ENCODE measurements around the gene USH2A. TPM values are rescaled to one million over a fixed set of nuclear protein-coding genes. Genes with fewer than 3 reads are reported as not detected.

USH2A gene
- total RNA-seq, 1 donor from 2014 or later, result not detected

DNA sequence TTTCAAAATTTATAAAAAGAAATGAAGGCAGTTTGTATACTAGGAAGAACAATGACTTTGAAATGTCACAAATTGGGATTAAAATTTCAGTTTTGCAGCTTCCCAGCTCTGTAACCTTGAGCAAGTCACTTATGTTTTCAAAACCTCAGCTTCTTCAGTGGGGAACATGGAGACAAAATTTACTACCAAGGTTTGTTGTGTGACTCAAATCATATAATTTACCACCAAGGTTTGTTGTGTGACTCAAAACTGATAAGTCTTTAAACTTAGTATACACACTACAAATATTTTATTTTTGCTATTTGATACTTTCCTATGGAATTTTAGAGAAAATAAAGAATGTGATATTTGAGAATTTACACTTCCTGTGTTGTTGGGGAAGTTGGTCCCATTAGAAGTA is 636.3 kb downstream of the USH2A start:
- Histone ChIP-seq H3K36me3 (no peaks in the 10 kb centered on the region), H3K27ac (no peak overlapping the region), H3K9me3 (no peaks in the 10 kb centered on the region), H3K27me3 (ENCODE audit: low read depth) (no peaks in the 10 kb centered on the region), H3K4me3 (no peak overlapping the region), H3K4me1 (no peaks in the 10 kb centered on the region)
- no peak for ATAC-seq
- intact Hi-C loops (cut with DNase I), result no loop called here
- DNase-seq, result no peak
- TF ChIP-seq, protein P1, sequence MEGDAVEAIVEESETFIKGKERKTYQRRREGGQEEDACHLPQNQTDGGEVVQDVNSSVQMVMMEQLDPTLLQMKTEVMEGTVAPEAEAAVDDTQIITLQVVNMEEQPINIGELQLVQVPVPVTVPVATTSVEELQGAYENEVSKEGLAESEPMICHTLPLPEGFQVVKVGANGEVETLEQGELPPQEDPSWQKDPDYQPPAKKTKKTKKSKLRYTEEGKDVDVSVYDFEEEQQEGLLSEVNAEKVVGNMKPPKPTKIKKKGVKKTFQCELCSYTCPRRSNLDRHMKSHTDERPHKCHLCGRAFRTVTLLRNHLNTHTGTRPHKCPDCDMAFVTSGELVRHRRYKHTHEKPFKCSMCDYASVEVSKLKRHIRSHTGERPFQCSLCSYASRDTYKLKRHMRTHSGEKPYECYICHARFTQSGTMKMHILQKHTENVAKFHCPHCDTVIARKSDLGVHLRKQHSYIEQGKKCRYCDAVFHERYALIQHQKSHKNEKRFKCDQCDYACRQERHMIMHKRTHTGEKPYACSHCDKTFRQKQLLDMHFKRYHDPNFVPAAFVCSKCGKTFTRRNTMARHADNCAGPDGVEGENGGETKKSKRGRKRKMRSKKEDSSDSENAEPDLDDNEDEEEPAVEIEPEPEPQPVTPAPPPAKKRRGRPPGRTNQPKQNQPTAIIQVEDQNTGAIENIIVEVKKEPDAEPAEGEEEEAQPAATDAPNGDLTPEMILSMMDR (IDR thresholded peaks at IDR 0.05), result no peak

DNA sequence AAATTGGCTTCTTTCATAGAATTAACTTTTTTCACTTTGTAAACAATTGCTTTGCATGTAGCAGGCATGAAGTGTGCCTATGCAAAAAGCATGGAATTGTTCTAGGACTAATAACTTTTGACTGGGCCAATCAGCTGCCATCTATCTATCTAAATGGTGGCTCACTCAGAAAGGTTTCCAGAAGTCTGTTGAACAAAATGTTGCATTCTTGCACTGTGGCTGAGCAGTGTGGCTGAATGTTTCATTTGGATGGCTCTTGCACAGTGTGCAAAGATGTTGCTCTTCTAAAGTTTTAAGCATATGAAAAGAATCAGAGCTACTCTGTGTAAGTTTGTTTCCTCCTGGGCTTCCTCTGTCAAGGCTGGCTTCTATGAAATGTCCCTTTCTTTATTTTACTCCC is 642.6 kb downstream of the USH2A start:
- Histone ChIP-seq H3K27ac (no peak overlapping the region), H3K4me1 (no peaks in the 10 kb centered on the region), H3K36me3 (no peaks in the 10 kb centered on the region), H3K27me3 (ENCODE audit: low read depth) (no peaks in the 10 kb centered on the region), H3K4me3 (no peak overlapping the region), H3K9me3 (no peaks in the 10 kb centered on the region)
- TF ChIP-seq, protein P1 (IDR thresholded peaks at IDR 0.05), result no peak
- DNase-seq, result no peak
- intact Hi-C loops (cut with DNase I), result no loop called here
- ATAC-seq, result no peak

DNA sequence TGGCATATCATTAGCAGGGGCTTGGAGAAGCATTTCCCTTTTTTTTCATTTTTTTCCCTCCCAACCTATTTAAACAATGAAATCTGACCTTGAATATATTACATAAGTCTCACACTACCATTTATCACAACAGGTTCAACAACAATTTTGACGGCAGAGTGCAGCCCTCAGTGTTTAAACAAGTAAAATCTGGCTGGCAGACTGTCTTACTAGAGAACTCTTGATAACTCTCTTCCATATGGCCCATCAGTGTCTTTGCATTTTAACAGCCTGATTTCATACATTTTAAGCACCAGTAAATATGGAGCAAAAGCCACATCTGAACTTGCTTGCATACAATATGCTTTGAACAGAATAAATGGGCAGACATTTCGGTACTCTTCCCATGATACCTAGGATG is 643.1 kb downstream of the USH2A start:
- H3K4me3 ChIP-seq, result no peak overlapping the region
- DNase-seq (no peak), ATAC-seq (no peak)
- no peaks in the 10 kb centered on the region for H3K27me3 ChIP-seq (ENCODE audit: low read depth)
- no peaks in the 10 kb centered on the region for H3K4me1 ChIP-seq
- TF ChIP-seq, protein P1 (IDR thresholded peaks at IDR 0.05), result no peak
- intact Hi-C loops (cut with DNase I), result no loop called here
- H3K9me3 ChIP-seq, result no peaks in the 10 kb centered on the region
- no peaks in the 10 kb centered on the region for H3K36me3 ChIP-seq
- H3K27ac ChIP-seq, result no peak overlapping the region

DNA sequence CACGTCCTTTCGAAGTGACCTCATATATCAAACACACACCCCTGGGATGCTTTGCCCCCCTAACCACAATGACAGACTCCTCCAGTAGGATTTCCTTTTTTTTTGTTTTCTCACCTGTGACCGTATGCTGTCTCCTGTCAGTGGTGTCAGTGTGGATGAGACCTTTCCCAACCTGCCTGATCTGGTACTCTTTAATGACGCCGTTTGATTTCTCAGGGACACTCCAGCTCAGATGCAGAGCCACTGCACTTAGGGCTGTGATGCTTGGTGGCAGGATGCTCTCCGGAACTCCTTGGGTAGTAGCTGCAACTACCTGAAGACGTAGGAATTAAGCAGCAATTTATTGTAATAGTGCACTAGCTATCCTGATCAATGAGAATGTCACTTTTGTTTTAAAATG is 643.5 kb downstream of the USH2A start:
- TF ChIP-seq, protein P1 (IDR thresholded peaks at IDR 0.05), result no peak

DNA sequence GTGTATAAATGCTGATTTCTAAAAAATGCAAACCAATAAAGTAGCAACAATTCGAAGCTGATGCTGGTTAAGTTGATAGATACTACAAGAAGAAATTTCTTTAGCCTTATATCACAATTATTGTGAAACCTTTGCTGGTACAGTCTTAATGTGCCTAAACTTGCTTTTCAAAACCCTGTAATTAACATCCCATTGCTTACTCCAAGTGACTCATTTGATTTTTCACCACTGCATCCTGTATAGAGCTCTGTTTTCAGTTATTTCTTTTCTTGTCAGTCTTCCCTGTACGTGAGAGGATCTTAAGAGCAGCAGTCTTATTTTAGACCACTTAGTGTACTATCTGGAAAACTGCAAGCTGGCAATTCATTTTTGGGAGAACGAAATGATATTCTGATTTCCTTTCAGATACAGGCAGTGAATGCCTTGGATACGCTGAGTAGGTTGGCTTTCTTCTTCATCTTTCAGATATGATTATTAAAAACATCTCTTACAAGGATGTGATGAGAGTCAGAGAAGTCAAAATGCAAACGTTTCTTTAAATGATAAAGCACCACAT is 645.8 kb downstream of the USH2A start:
- H3K4me3 ChIP-seq, result no peak overlapping the region
- H3K36me3 ChIP-seq, result no peaks in the 10 kb centered on the region
- DNase-seq, result no peak
- no peak for ATAC-seq
- intact Hi-C loops (cut with DNase I), result no loop called here
- no peaks in the 10 kb centered on the region for H3K9me3 ChIP-seq
- TF ChIP-seq, protein P1 (IDR thresholded peaks at IDR 0.05), result no peak
- no peaks in the 10 kb centered on the region for H3K4me1 ChIP-seq
- no peaks in the 10 kb centered on the region for H3K27me3 ChIP-seq (ENCODE audit: low read depth)
- no peak overlapping the region for H3K27ac ChIP-seq

More for the DNA sequence above, 643.5 kb downstream of the USH2A start:
- intact Hi-C loops (cut with DNase I), result no loop called here
- Histone ChIP-seq H3K27ac (no peak overlapping the region), H3K4me3 (no peak overlapping the region), H3K27me3 (ENCODE audit: low read depth) (no peaks in the 10 kb centered on the region), H3K36me3 (no peaks in the 10 kb centered on the region), H3K9me3 (no peaks in the 10 kb centered on the region), H3K4me1 (no peaks in the 10 kb centered on the region)
- ATAC-seq (no peak), DNase-seq (no peak)

DNA sequence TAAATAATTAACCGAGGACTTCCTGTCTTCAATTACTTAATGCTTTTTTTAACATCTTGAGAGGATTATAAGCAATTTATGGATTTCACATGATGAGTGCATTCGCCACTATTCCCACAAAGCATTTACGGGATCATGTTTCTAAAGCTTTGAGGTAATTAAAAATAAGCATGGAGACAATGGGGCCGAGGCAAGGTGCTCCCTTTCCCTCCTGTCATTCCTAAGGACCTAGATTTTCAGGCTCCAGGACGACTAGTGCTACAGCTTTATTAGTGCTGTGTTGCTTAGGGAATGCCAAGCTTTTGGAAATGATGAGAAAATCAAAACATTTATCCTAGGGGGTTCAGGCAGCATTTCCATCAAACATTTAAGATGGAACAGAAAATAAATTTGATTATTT is 646.9 kb downstream of the USH2A start:
- no peak for DNase-seq
- no peak for ATAC-seq
- Histone ChIP-seq H3K27me3 (ENCODE audit: low read depth) (no peaks in the 10 kb centered on the region), H3K4me1 (no peaks in the 10 kb centered on the region), H3K9me3 (no peaks in the 10 kb centered on the region), H3K36me3 (no peaks in the 10 kb centered on the region), H3K4me3 (no peak overlapping the region), H3K27ac (no peak overlapping the region)
- intact Hi-C loops (cut with DNase I), result no loop called here
- TF ChIP-seq, protein P1 (IDR thresholded peaks at IDR 0.05), result no peak

Data from lower lobe of right lung (tissue), 2 donors.